ENCODE measurements around the gene ITGA11. TPM values are rescaled to one million over a fixed set of nuclear protein-coding genes. Genes with fewer than 3 reads are reported as not detected.
A peak's percentile ranks its signal among the peaks of the same experiment; 100 is the strongest.

Gene ITGA11
- total RNA-seq, 2 experiments from 2014 or later: 1.7 to 1.8 TPM

- H3K36me3 Mint-ChIP-seq: no peaks in the 10 kb centered on the region
- H3K4me1 Mint-ChIP-seq: no peaks in the 10 kb centered on the region
- H3K4me3 Mint-ChIP-seq: no peak overlapping the region
- no peak overlapping the region for H3K27ac Mint-ChIP-seq
- no peaks in the 10 kb centered on the region for H3K9me3 Mint-ChIP-seq
- no peaks in the 10 kb centered on the region for H3K27me3 Mint-ChIP-seq
- no peak for DNase-seq
Measured at GRCh38 chr15:68372291-68372811, 59.6 kb downstream of the ITGA11 start.

- Mint-ChIP-seq H3K4me1 (no peaks in the 10 kb centered on the region), H3K36me3 (no peaks in the 10 kb centered on the region), H3K9me3 (no peaks in the 10 kb centered on the region), H3K27ac (no peak overlapping the region), H3K27me3 (no peaks in the 10 kb centered on the region), H3K4me3 (no peak overlapping the region)
- DNase-seq: no peak
Measured at GRCh38 chr15:68371851-68372250, 60.1 kb downstream of the ITGA11 start.

GRCh38 chr15:68371160-68371559 lies 60.8 kb downstream of the ITGA11 start:
- Mint-ChIP-seq H3K4me3 (no peak overlapping the region), H3K4me1 (no peaks in the 10 kb centered on the region), H3K36me3 (no peaks in the 10 kb centered on the region), H3K27me3 (no peaks in the 10 kb centered on the region), H3K9me3 (no peaks in the 10 kb centered on the region), H3K27ac (no peak overlapping the region)
- DNase-seq: no peak

- H3K27ac Mint-ChIP-seq: no peak overlapping the region
- H3K9me3 Mint-ChIP-seq: no peaks in the 10 kb centered on the region
- no peak for DNase-seq
- no peaks in the 10 kb centered on the region for H3K27me3 Mint-ChIP-seq
- H3K4me1 Mint-ChIP-seq: no peaks in the 10 kb centered on the region
- H3K36me3 Mint-ChIP-seq: no peaks in the 10 kb centered on the region
- H3K4me3 Mint-ChIP-seq: no peak overlapping the region
Measured at GRCh38 chr15:68370768-68371151, 61.2 kb downstream of the ITGA11 start.

GRCh38 chr15:68369931-68370767 lies 61.8 kb downstream of the ITGA11 start:
- Mint-ChIP-seq H3K9me3 (no peaks in the 10 kb centered on the region), H3K36me3 (no peaks in the 10 kb centered on the region), H3K27ac (no peak overlapping the region), H3K27me3 (no peaks in the 10 kb centered on the region), H3K4me3 (no peak overlapping the region), H3K4me1 (peaks cover 2% of the 10 kb centered on the region)
- DNase-seq: no peak

- no peaks in the 10 kb centered on the region for H3K27me3 Mint-ChIP-seq
- DNase-seq: no peak
- H3K9me3 Mint-ChIP-seq: no peaks in the 10 kb centered on the region
- H3K36me3 Mint-ChIP-seq: no peaks in the 10 kb centered on the region
- no peak overlapping the region for H3K4me3 Mint-ChIP-seq
- H3K4me1 Mint-ChIP-seq: peaks cover 5% of the 10 kb centered on the region
- no peak overlapping the region for H3K27ac Mint-ChIP-seq
Measured at GRCh38 chr15:68368731-68369435, 63.1 kb downstream of the ITGA11 start.

GRCh38 chr15:68367992-68368391 lies 64.0 kb downstream of the ITGA11 start:
- H3K27ac Mint-ChIP-seq: no peak overlapping the region

GRCh38 chr15:68367226-68367625 lies 64.7 kb downstream of the ITGA11 start:
- H3K9me3 Mint-ChIP-seq: no peaks in the 10 kb centered on the region
- H3K27me3 Mint-ChIP-seq: no peaks in the 10 kb centered on the region
- H3K4me1 Mint-ChIP-seq: peaks cover 5% of the 10 kb centered on the region
- H3K27ac Mint-ChIP-seq: no peak overlapping the region
- H3K36me3 Mint-ChIP-seq: no peaks in the 10 kb centered on the region
- H3K4me3 Mint-ChIP-seq: no peak overlapping the region
- DNase-seq: no peak

More at GRCh38 chr15:68367992-68368391, 64.0 kb downstream of the ITGA11 start:
- Mint-ChIP-seq H3K4me1 (peaks cover 5% of the 10 kb centered on the region), H3K36me3 (no peaks in the 10 kb centered on the region), H3K27me3 (no peaks in the 10 kb centered on the region), H3K9me3 (no peaks in the 10 kb centered on the region), H3K4me3 (no peak overlapping the region)
- DNase-seq: no peak

GRCh38 chr15:68366314-68366713 lies 65.6 kb downstream of the ITGA11 start:
- no peaks in the 10 kb centered on the region for H3K9me3 Mint-ChIP-seq
- no peak overlapping the region for H3K27ac Mint-ChIP-seq
- H3K4me3 Mint-ChIP-seq: no peak overlapping the region
- peaks cover 5% of the 10 kb centered on the region for H3K4me1 Mint-ChIP-seq
- no peaks in the 10 kb centered on the region for H3K27me3 Mint-ChIP-seq
- no peaks in the 10 kb centered on the region for H3K36me3 Mint-ChIP-seq
- no peak for DNase-seq

GRCh38 chr15:68365770-68366169 lies 66.2 kb downstream of the ITGA11 start:
- Mint-ChIP-seq H3K4me3 (peak overlapping the region; percentile 9), H3K36me3 (no peaks in the 10 kb centered on the region), H3K4me1 (peaks cover 5% of the 10 kb centered on the region), H3K27me3 (no peaks in the 10 kb centered on the region), H3K27ac (no peak overlapping the region), H3K9me3 (no peaks in the 10 kb centered on the region)
- no peak for DNase-seq

- DNase-seq: no peak
- Mint-ChIP-seq H3K4me1 (peaks cover 5% of the 10 kb centered on the region), H3K9me3 (no peaks in the 10 kb centered on the region), H3K27ac (peak overlapping the region; percentile 28), H3K27me3 (no peaks in the 10 kb centered on the region), H3K4me3 (peak overlapping the region; percentile 42), H3K36me3 (no peaks in the 10 kb centered on the region)
Measured at GRCh38 chr15:68365140-68365745, 66.7 kb downstream of the ITGA11 start.

GRCh38 chr15:68364660-68365035 lies 67.3 kb downstream of the ITGA11 start:
- Mint-ChIP-seq H3K27me3 (no peaks in the 10 kb centered on the region), H3K4me3 (peak overlapping the region; percentile 42), H3K9me3 (no peaks in the 10 kb centered on the region), H3K4me1 (peaks cover 5% of the 10 kb centered on the region), H3K36me3 (no peaks in the 10 kb centered on the region), H3K27ac (no peak overlapping the region)
- DNase-seq: no peak

GRCh38 chr15:68364028-68364659 lies 67.8 kb downstream of the ITGA11 start:
- no peak overlapping the region for H3K27ac Mint-ChIP-seq
- no peaks in the 10 kb centered on the region for H3K27me3 Mint-ChIP-seq
- peaks cover 5% of the 10 kb centered on the region for H3K4me1 Mint-ChIP-seq
- no peak overlapping the region for H3K4me3 Mint-ChIP-seq
- no peaks in the 10 kb centered on the region for H3K36me3 Mint-ChIP-seq
- no peak for DNase-seq
- no peaks in the 10 kb centered on the region for H3K9me3 Mint-ChIP-seq

- DNase-seq: no peak
- H3K4me1 Mint-ChIP-seq: peaks cover 5% of the 10 kb centered on the region
- H3K9me3 Mint-ChIP-seq: no peaks in the 10 kb centered on the region
- H3K4me3 Mint-ChIP-seq: no peak overlapping the region
- no peaks in the 10 kb centered on the region for H3K36me3 Mint-ChIP-seq
- H3K27me3 Mint-ChIP-seq: no peaks in the 10 kb centered on the region
- no peak overlapping the region for H3K27ac Mint-ChIP-seq
Measured at GRCh38 chr15:68363353-68363752, 68.6 kb downstream of the ITGA11 start.
